Neural cell (in vitro differentiated cells): ENCODE results near the gene IL10RB. TPM values are rescaled to one million over a fixed set of nuclear protein-coding genes. Genes with fewer than 3 reads are reported as not detected.

Experiments
- H2AFZ ChIP-seq: fragments of 200-600, 300-800 bp; sonication (generic), shearing (Covaris generic); 2 replicates; pipeline ENCODE4 v1.6.0; 2014; ENCODE audit warnings: low read depth, mild to moderate bottlenecking, antibody characterized with exemption, low read length, moderate library complexity
- H3F3A ChIP-seq: fragments of 200-600 bp; shearing (Covaris generic); 2 replicates; pipeline ENCODE4 v1.6.1; 2016; ENCODE audit warnings: mild to moderate bottlenecking, moderate library complexity, mixed read lengths, antibody characterized with exemption, low read length; ENCODE audit not compliant: insufficient read depth, poor library complexity, severe bottlenecking
- H3K27ac ChIP-seq: fragments of 200-600, 300-800 bp; sonication (generic), shearing (Covaris generic); 2 replicates; pipeline ENCODE4 v1.5.1; 2014; ENCODE audit warnings: mild to moderate bottlenecking, low read length, moderate library complexity
- H3K27me3 ChIP-seq: fragments of 300-800, 200-600 bp; sonication (generic), shearing (Covaris generic); 2 replicates; pipeline ENCODE4 v1.6.0; 2014; ENCODE audit warnings: mild to moderate bottlenecking, low read depth, low read length, moderate library complexity; ENCODE audit not compliant: insufficient read depth
- H3K36me3 ChIP-seq: fragments of 300-800, 200-600 bp; sonication (generic), shearing (Covaris generic); 2 replicates; pipeline ENCODE4 v1.5.1; 2014; ENCODE audit warnings: mild to moderate bottlenecking, antibody characterized with exemption, low read length, moderate library complexity; ENCODE audit not compliant: insufficient read depth
- H3K4me2 ChIP-seq: fragments of 300-800, 200-600 bp; sonication (generic), shearing (Covaris generic); 2 replicates; pipeline ENCODE4 v1.6.0; 2014; ENCODE audit warnings: mild to moderate bottlenecking, low read length
- H3K4me3 ChIP-seq: fragments of 300-800, 200-600 bp; sonication (generic), shearing (Covaris generic); 2 replicates; pipeline ENCODE4 v1.5.1; 2014; ENCODE audit warnings: mild to moderate bottlenecking, low read length, moderate library complexity
- H3K79me2 ChIP-seq: fragments of 200-600 bp; shearing (Covaris generic); replicated peaks from 2 replicates; pipeline ENCODE4 v1.6.0; 2014; ENCODE audit warnings: mild to moderate bottlenecking, low read length, moderate library complexity; ENCODE audit not compliant: insufficient read depth
- H3K9ac ChIP-seq: fragments of 300-800, 200-600 bp; sonication (generic), shearing (Covaris generic); 2 replicates; pipeline ENCODE4 v1.6.1; 2016; ENCODE audit warnings: mild to moderate bottlenecking, low read length, mixed read lengths
- H3K9me2 ChIP-seq: fragments of 200-600 bp; shearing (Covaris generic); 2 replicates; pipeline ENCODE4 v1.6.1; 2016; ENCODE audit warnings: mild to moderate bottlenecking, low read length, mixed read lengths; ENCODE audit not compliant: insufficient read depth
- H3K9me3 ChIP-seq: fragments of 200-600, 300-800 bp; sonication (generic), shearing (Covaris generic); 2 replicates; pipeline ENCODE4 v1.6.1; 2016; ENCODE audit warnings: mild to moderate bottlenecking, mixed run types, low read length, moderate library complexity, mixed read lengths
- H4K20me1 ChIP-seq: fragments of 200-600 bp; shearing (Covaris generic); 2 replicates; pipeline ENCODE4 v1.6.1; 2016; ENCODE audit warnings: mild to moderate bottlenecking, mixed run types; ENCODE audit not compliant: insufficient read depth
- EP300 ChIP-seq: fragments of 450-650 bp; conservative IDR thresholded peaks from 2 replicates; pipeline ENCODE4 v1.6.1; 2014; ENCODE audit warnings: antibody characterized with exemption, mild to moderate bottlenecking, moderate library complexity; ENCODE audit not compliant: poor library complexity, severe bottlenecking
- EZH2 ChIP-seq: fragments of 200-600, 300-800 bp; shearing (Covaris generic), sonication (generic); IDR thresholded peaks from 2 replicates; pipeline ENCODE4 v1.6.1; 2014; ENCODE audit warnings: antibody characterized with exemption, low read length, borderline replicate concordance, mild to moderate bottlenecking; ENCODE audit not compliant: insufficient read depth, poor library complexity, severe bottlenecking
- MXI1 ChIP-seq: fragments of 450-650 bp; conservative IDR thresholded peaks from 2 replicates; pipeline ENCODE4 v1.6.1; 2014; ENCODE audit warnings: antibody characterized with exemption, mild to moderate bottlenecking; ENCODE audit not compliant: poor library complexity, severe bottlenecking
- POLR2AphosphoS5 ChIP-seq: IDR thresholded peaks from 2 replicates; pipeline ENCODE4 v1.6.1; 2012
- RAD21 ChIP-seq: fragments of 450-650 bp; conservative IDR thresholded peaks from 2 replicates; pipeline ENCODE4 v1.6.1; 2014; ENCODE audit warnings: antibody characterized with exemption, mild to moderate bottlenecking, moderate library complexity
- SMC3 ChIP-seq: fragments of 450-650 bp; conservative IDR thresholded peaks from 2 replicates; pipeline ENCODE4 v1.6.1; 2014; ENCODE audit warnings: antibody characterized with exemption, mild to moderate bottlenecking, moderate library complexity; ENCODE audit not compliant: poor library complexity
- polyA plus RNA-seq: library from polyadenylated mRNA; depleted of rRNA; stranded (reverse); fragments of >200 nt; gene quantifications from 2 replicates; pipeline ENCODE4 v1.2.3, GENCODE V29; 2014
- TF ChIP-seq, protein P1 (sequence below): IDR thresholded peaks from 2 replicates; pipeline ENCODE4 v1.6.1; 2012; ENCODE audit warnings: borderline replicate concordance
- TF ChIP-seq, protein P2 (sequence below): fragments of 450-650 bp; IDR thresholded peaks from 2 replicates; pipeline ENCODE4 v1.5.1; 2014; ENCODE audit warnings: antibody characterized with exemption, mild to moderate bottlenecking, moderate library complexity; ENCODE audit not compliant: poor library complexity, severe bottlenecking

Gene IL10RB
- polyA plus RNA-seq, 1 donor from 2014 or later, result 6.0 TPM

DNA sequence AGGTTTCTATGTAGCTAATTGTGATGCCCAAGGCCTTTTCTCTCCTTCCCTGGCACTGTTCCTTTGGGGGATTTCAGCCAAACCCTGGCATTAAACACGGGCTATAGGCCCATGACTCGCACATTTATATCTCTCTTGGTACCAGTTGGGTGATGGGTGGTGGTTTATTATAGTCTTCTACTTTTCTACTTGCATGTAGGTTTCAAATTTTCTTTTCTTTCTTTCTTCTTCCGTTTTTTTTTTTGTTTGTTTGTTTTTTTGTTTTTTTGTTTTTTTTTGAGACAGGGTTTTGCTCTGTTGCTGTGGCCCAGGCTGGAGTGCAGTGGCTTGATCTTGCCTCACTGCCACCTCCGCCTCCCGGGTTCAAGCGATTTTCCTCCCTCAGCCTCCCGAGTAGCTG lies 1.1 kb downstream of the IL10RB start:
- Histone ChIP-seq H3K4me3 (peak overlapping the region; percentile 65), H3K9ac (no peak overlapping the region), H2AFZ (no peak overlapping the region), H3K79me2 (no peaks in the 10 kb centered on the region), H3K27me3 (no peaks in the 10 kb centered on the region), H4K20me1 (no peaks in the 10 kb centered on the region), H3F3A (no peaks in the 10 kb centered on the region), H3K36me3 (peaks cover 6% of the 10 kb centered on the region), H3K27ac (no peak overlapping the region), H3K9me3 (no peaks in the 10 kb centered on the region), H3K9me2 (no peaks in the 10 kb centered on the region), H3K4me2 (no peak overlapping the region)
- no peak for TF ChIP-seq EZH2
- no peak for TF ChIP-seq EP300
- no peak for TF ChIP-seq MXI1
- no peak for TF ChIP-seq RAD21

DNA sequence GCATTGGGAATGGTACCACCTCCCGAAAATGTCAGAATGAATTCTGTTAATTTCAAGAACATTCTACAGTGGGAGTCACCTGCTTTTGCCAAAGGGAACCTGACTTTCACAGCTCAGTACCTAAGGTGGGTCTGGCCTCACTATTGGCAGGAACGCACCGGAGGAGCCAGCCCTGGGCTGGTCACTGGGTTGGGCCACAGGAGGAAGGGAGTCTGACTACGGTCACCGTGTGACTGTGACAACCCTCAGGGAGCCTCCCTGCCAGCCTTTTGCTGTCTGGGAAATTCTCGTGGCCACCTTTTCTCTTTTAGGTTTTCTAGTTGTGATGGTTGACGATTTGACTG lies 2.2 kb downstream of the IL10RB start:
- no peaks in the 10 kb centered on the region for H3K79me2 ChIP-seq
- no peak overlapping the region for H3K9ac ChIP-seq
- no peak overlapping the region for H2AFZ ChIP-seq
- H3K27ac ChIP-seq, result peak overlapping the region; percentile 23
- H3K4me2 ChIP-seq, result no peak overlapping the region
- no peaks in the 10 kb centered on the region for H4K20me1 ChIP-seq
- peaks cover 1% of the 10 kb centered on the region for H3K36me3 ChIP-seq
- TF ChIP-seq EZH2, result no peak
- TF ChIP-seq EP300, result peak; percentile 56
- no peak for TF ChIP-seq RAD21
- TF ChIP-seq, protein P1, sequence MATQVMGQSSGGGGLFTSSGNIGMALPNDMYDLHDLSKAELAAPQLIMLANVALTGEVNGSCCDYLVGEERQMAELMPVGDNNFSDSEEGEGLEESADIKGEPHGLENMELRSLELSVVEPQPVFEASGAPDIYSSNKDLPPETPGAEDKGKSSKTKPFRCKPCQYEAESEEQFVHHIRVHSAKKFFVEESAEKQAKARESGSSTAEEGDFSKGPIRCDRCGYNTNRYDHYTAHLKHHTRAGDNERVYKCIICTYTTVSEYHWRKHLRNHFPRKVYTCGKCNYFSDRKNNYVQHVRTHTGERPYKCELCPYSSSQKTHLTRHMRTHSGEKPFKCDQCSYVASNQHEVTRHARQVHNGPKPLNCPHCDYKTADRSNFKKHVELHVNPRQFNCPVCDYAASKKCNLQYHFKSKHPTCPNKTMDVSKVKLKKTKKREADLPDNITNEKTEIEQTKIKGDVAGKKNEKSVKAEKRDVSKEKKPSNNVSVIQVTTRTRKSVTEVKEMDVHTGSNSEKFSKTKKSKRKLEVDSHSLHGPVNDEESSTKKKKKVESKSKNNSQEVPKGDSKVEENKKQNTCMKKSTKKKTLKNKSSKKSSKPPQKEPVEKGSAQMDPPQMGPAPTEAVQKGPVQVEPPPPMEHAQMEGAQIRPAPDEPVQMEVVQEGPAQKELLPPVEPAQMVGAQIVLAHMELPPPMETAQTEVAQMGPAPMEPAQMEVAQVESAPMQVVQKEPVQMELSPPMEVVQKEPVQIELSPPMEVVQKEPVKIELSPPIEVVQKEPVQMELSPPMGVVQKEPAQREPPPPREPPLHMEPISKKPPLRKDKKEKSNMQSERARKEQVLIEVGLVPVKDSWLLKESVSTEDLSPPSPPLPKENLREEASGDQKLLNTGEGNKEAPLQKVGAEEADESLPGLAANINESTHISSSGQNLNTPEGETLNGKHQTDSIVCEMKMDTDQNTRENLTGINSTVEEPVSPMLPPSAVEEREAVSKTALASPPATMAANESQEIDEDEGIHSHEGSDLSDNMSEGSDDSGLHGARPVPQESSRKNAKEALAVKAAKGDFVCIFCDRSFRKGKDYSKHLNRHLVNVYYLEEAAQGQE, result no peak
- TF ChIP-seq, protein P2, sequence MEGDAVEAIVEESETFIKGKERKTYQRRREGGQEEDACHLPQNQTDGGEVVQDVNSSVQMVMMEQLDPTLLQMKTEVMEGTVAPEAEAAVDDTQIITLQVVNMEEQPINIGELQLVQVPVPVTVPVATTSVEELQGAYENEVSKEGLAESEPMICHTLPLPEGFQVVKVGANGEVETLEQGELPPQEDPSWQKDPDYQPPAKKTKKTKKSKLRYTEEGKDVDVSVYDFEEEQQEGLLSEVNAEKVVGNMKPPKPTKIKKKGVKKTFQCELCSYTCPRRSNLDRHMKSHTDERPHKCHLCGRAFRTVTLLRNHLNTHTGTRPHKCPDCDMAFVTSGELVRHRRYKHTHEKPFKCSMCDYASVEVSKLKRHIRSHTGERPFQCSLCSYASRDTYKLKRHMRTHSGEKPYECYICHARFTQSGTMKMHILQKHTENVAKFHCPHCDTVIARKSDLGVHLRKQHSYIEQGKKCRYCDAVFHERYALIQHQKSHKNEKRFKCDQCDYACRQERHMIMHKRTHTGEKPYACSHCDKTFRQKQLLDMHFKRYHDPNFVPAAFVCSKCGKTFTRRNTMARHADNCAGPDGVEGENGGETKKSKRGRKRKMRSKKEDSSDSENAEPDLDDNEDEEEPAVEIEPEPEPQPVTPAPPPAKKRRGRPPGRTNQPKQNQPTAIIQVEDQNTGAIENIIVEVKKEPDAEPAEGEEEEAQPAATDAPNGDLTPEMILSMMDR, result no peak
- no peak for TF ChIP-seq POLR2AphosphoS5
- TF ChIP-seq MXI1, result no peak
- no peak for TF ChIP-seq SMC3
- no peak overlapping the region for H3K4me3 ChIP-seq
- no peaks in the 10 kb centered on the region for H3K9me3 ChIP-seq
- no peaks in the 10 kb centered on the region for H3K27me3 ChIP-seq
- H3F3A ChIP-seq, result no peaks in the 10 kb centered on the region
- no peaks in the 10 kb centered on the region for H3K9me2 ChIP-seq
